ENCODE data around the gene ALDH16A1.

The ALDH16A1 gene

GRCh38 chr19:49499030-49499670 is 46.1 kb downstream of the ALDH16A1 start:
- peaks cover 47% of the 10 kb centered on the region for H3K4me1 ChIP-seq (ENCODE audit: insufficient read depth, low read length, poor library complexity, severe bottlenecking)
- peaks cover 44% of the 10 kb centered on the region for H3K79me2 ChIP-seq (ENCODE audit: insufficient read depth, low read length)
- no peaks in the 10 kb centered on the region for H3K9me2 ChIP-seq (replicated peaks; ENCODE audit: low read depth, low read length)
- H3K9ac ChIP-seq (ENCODE audit: low read depth, low read length, poor library complexity, severe bottlenecking), result peak overlapping the region; percentile 100
- H2AFZ ChIP-seq (ENCODE audit: low read length), result no peak overlapping the region
- H3F3A ChIP-seq (ENCODE audit: low read depth), result peaks cover 5% of the 10 kb centered on the region
- no peaks in the 10 kb centered on the region for H3K9me3 ChIP-seq (ENCODE audit: insufficient read depth, low read depth, low read length)
- peak overlapping the region; percentile 96 for H3K4me2 ChIP-seq (ENCODE audit: low read depth, low read length, poor library complexity, severe bottlenecking)
- peak overlapping the region; percentile 96 for H3K4me3 ChIP-seq (ENCODE audit: low read length, poor library complexity, severe bottlenecking)
- peaks cover 7% of the 10 kb centered on the region for H3K27me3 ChIP-seq (ENCODE audit: insufficient read depth, low read length, poor library complexity, severe bottlenecking)
- H4K20me1 ChIP-seq (ENCODE audit: insufficient read depth, low read length, poor library complexity, severe bottlenecking), result peaks cover 43% of the 10 kb centered on the region
- TF ChIP-seq CTCF (conservative IDR thresholded peaks at IDR 0.05; ENCODE audit: low read length), result no peak
- TF ChIP-seq EZH2phosphoT487 (IDR thresholded peaks at IDR 0.05; ENCODE audit: borderline replicate concordance), result no peak
- peaks cover 19% of the 10 kb centered on the region; the same call in 1 of the 2 replicates for H3K36me3 ChIP-seq (ENCODE audit: insufficient read depth, low read length)

DNA sequence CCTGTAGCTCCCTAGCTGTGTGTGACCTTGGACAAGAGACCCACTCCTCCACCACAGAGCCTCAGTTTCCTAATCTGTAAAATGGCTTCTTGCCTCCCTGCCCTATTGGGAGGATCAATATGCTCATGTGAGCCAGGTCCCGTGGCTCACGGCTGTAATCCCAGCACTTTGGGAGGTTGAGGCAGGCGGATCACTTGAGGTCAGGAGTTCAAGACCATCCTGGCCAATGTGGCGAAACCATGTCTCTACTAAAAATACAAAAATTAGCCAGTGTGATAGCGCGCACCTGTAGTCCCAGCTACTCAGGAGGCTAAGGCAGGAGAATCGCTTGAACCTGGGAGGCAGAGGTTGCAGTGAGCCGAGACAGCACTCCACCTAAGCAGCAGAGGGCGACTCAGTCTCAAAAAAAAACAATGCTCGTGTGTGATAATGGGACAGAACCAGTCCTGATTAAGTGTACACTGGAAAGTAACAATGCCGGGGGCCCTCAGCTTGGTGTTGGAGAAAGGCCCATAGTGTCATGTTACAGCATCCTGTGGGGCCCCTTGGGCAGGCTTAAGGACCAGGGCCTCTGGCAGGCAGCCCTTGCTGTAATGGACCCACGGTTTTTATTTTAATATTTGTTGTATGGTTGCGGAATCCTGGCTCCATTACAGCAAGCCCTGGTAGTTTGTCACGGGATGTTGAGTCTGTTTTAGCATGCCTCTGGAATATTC is 50.0 kb downstream of the ALDH16A1 start:
- H3K4me2 ChIP-seq (ENCODE audit: low read depth, low read length, poor library complexity, severe bottlenecking), result no peak overlapping the region
- no peak overlapping the region for H3K4me3 ChIP-seq (ENCODE audit: low read length, poor library complexity, severe bottlenecking)
- no peak overlapping the region for H2AFZ ChIP-seq (ENCODE audit: low read length)

GRCh38 chr19:49503582-49503962 is 50.5 kb downstream of the ALDH16A1 start:
- Histone ChIP-seq H3K36me3 (ENCODE audit: insufficient read depth, low read length) (peaks cover 6% of the 10 kb centered on the region; the same call in 1 of the 2 replicates), H3K9ac (ENCODE audit: low read depth, low read length, poor library complexity, severe bottlenecking) (peak overlapping the region; percentile 15), H3K9me3 (ENCODE audit: insufficient read depth, low read depth, low read length) (no peaks in the 10 kb centered on the region), H4K20me1 (ENCODE audit: insufficient read depth, low read length, poor library complexity, severe bottlenecking) (peaks cover 21% of the 10 kb centered on the region), H3K9me2 (replicated peaks; ENCODE audit: low read depth, low read length) (no peaks in the 10 kb centered on the region), H3K27me3 (ENCODE audit: insufficient read depth, low read length, poor library complexity, severe bottlenecking) (no peaks in the 10 kb centered on the region), H3K4me1 (ENCODE audit: insufficient read depth, low read length, poor library complexity, severe bottlenecking) (peaks cover 32% of the 10 kb centered on the region), H3K4me2 (ENCODE audit: low read depth, low read length, poor library complexity, severe bottlenecking) (no peak overlapping the region), H3K4me3 (ENCODE audit: low read length, poor library complexity, severe bottlenecking) (no peak overlapping the region), H3F3A (ENCODE audit: low read depth) (peaks cover 5% of the 10 kb centered on the region), H3K79me2 (ENCODE audit: insufficient read depth, low read length) (peaks cover 15% of the 10 kb centered on the region), H2AFZ (ENCODE audit: low read length) (no peak overlapping the region)
- TF ChIP-seq CTCF (conservative IDR thresholded peaks at IDR 0.05; ENCODE audit: low read length) (no peak), EZH2phosphoT487 (IDR thresholded peaks at IDR 0.05; ENCODE audit: borderline replicate concordance) (no peak)

More for the DNA sequence above, 50.0 kb downstream of the ALDH16A1 start:
- Histone ChIP-seq H3K79me2 (ENCODE audit: insufficient read depth, low read length) (peaks cover 21% of the 10 kb centered on the region), H3K9ac (ENCODE audit: low read depth, low read length, poor library complexity, severe bottlenecking) (peak overlapping the region; percentile 15), H3K4me1 (ENCODE audit: insufficient read depth, low read length, poor library complexity, severe bottlenecking) (peaks cover 38% of the 10 kb centered on the region), H3K9me3 (ENCODE audit: insufficient read depth, low read depth, low read length) (no peaks in the 10 kb centered on the region), H3K9me2 (replicated peaks; ENCODE audit: low read depth, low read length) (no peaks in the 10 kb centered on the region), H3K36me3 (ENCODE audit: insufficient read depth, low read length) (peaks cover 11% of the 10 kb centered on the region; the same call in 1 of the 2 replicates), H3K27me3 (ENCODE audit: insufficient read depth, low read length, poor library complexity, severe bottlenecking) (no peaks in the 10 kb centered on the region), H4K20me1 (ENCODE audit: insufficient read depth, low read length, poor library complexity, severe bottlenecking) (peaks cover 26% of the 10 kb centered on the region), H3F3A (ENCODE audit: low read depth) (peaks cover 5% of the 10 kb centered on the region)
- TF ChIP-seq CTCF (conservative IDR thresholded peaks at IDR 0.05; ENCODE audit: low read length) (peak; percentile 64), EZH2phosphoT487 (IDR thresholded peaks at IDR 0.05; ENCODE audit: borderline replicate concordance) (no peak)

All from Loucy (cell line).